IMR-90 (cell line): ENCODE data around the gene PCK1. TPM values are rescaled to one million over a fixed set of nuclear protein-coding genes. Genes with fewer than 3 reads are reported as not detected.

ENCODE experiments used
- ATAC-seq: fragments of 200-7000 bp; cut with Tn5 transposase; 2 replicates; pipeline ENCODE4 v1.9.1; 2020; ENCODE audit warnings: low read depth, mild to moderate bottlenecking, moderate library complexity
- BruUV-seq: library from RNA; stranded (reverse); fragments of 400-500 nt; replicated peaks from 2 replicates; lab custom pipeline; 2021; lab: Mats Ljungman, UMichigan
- CTCF ChIA-PET: fragments of 300-600 bp; formaldehyde crosslinking; extraction: SDS; loops from one replicate; lab custom pipeline; 2021; ENCODE audit warnings: antibody characterized with exemption; lab: Yijun Ruan, JAX
- POLR2A ChIA-PET: fragments of 300-600 bp; sonication (Branson Sonifier 250); formaldehyde crosslinking; loops from one replicate; lab custom pipeline; 2022; ENCODE audit warnings: antibody characterized with exemption; ENCODE audit not compliant: unreplicated experiment; lab: Charles Lee
- DNase-seq: peaks from one replicate; pipeline ENCODE4 v3.0.0; 2013
- H2AFZ ChIP-seq: replicated peaks from 2 replicates; pipeline ENCODE3; 2013; ENCODE audit warnings: low read length, mild to moderate bottlenecking; ENCODE audit not compliant: poor library complexity
- H2AK5ac ChIP-seq: 2 replicates; pipeline ENCODE4 v1.6.1; 2013; ENCODE audit warnings: low read depth, low read length, inconsistent platforms
- H2AK9ac ChIP-seq: replicated peaks from 2 replicates; pipeline ENCODE3; 2013; ENCODE audit warnings: mild to moderate bottlenecking, low read depth, low read length, moderate library complexity; ENCODE audit not compliant: poor library complexity
- H2BK120ac ChIP-seq: 2 replicates; pipeline ENCODE4 v1.6.1; 2013; ENCODE audit warnings: low read depth, low read length, inconsistent platforms
- H2BK15ac ChIP-seq: 3 replicates; pipeline ENCODE4 v1.6.1; 2013; ENCODE audit warnings: low read depth, low read length, inconsistent platforms
- H2BK20ac ChIP-seq: 2 replicates; pipeline ENCODE4 v1.6.1; 2013; ENCODE audit warnings: low read depth, mild to moderate bottlenecking, inconsistent platforms, low read length, moderate library complexity
- H2BK5ac ChIP-seq: 2 replicates; pipeline ENCODE4 v1.6.1; 2013; ENCODE audit warnings: mild to moderate bottlenecking, low read depth, low read length, inconsistent platforms; ENCODE audit not compliant: poor library complexity, severe bottlenecking
- H3K14ac ChIP-seq: replicated peaks from 2 replicates; pipeline ENCODE4 v1.6.1; 2013; ENCODE audit warnings: low read depth, low read length, inconsistent platforms
- H3K18ac ChIP-seq: 2 replicates; pipeline ENCODE4 v1.6.1; 2013; ENCODE audit warnings: low read depth, low read length, control low read depth
- H3K23ac ChIP-seq: 2 replicates; pipeline ENCODE4 v1.6.1; 2013; ENCODE audit warnings: low read depth, low read length, inconsistent platforms
- H3K27ac ChIP-seq: 2 replicates; pipeline ENCODE4 v1.5.1; 2013; ENCODE audit warnings: mild to moderate bottlenecking, control low read depth, low read length; ENCODE audit not compliant: insufficient read depth
- H3K27me3 ChIP-seq: 2 replicates; pipeline ENCODE4 v1.6.1; 2013; ENCODE audit warnings: low read length; ENCODE audit not compliant: control insufficient read depth, insufficient read depth
- H3K36me3 ChIP-seq: 2 replicates; pipeline ENCODE4 v1.6.1; 2013; ENCODE audit warnings: low read length, mixed read lengths; ENCODE audit not compliant: control insufficient read depth, insufficient read depth
- H3K4ac ChIP-seq: 2 replicates; pipeline ENCODE4 v1.6.1; 2013; ENCODE audit warnings: low read depth, low read length, inconsistent platforms
- H3K4me1 ChIP-seq: 2 replicates; pipeline ENCODE4 v1.6.1; 2013; ENCODE audit warnings: low read length, mixed read lengths; ENCODE audit not compliant: control insufficient read depth, insufficient read depth
- H3K4me2 ChIP-seq: 2 replicates; pipeline ENCODE4 v1.6.1; 2013; ENCODE audit warnings: low read depth, mild to moderate bottlenecking, control low read depth, low read length, moderate library complexity
- H3K4me3 ChIP-seq: 2 replicates; pipeline ENCODE4 v1.5.1; 2013; ENCODE audit warnings: low read depth, mild to moderate bottlenecking, control low read depth, low read length, moderate library complexity; ENCODE audit not compliant: insufficient read depth
- H3K56ac ChIP-seq: 2 replicates; pipeline ENCODE4 v1.6.1; 2013; ENCODE audit warnings: low read length, inconsistent platforms; ENCODE audit not compliant: insufficient read depth; ENCODE audit errors: extremely low read depth
- H3K79me1 ChIP-seq, 2 experiments: 2 replicates each; pipeline ENCODE4 v1.6.1; 2013; ENCODE audit warnings: low read length in 2 of 2, inconsistent platforms in 1 of 2, low read depth in 1 of 2
- H3K9ac ChIP-seq: 2 replicates; pipeline ENCODE4 v1.6.1; 2013; ENCODE audit warnings: low read depth, low read length, control low read depth
- H3K9me1 ChIP-seq: 2 replicates; pipeline ENCODE4 v1.6.1; 2013; ENCODE audit warnings: low read length, inconsistent platforms; ENCODE audit not compliant: insufficient read depth
- H3K9me3 ChIP-seq: 2 replicates; pipeline ENCODE4 v1.6.1; 2013; ENCODE audit warnings: low read length; ENCODE audit not compliant: control insufficient read depth, insufficient read depth
- H4K20me1 ChIP-seq: 2 replicates; pipeline ENCODE4 v1.6.1; 2013; ENCODE audit warnings: low read length, inconsistent platforms; ENCODE audit not compliant: insufficient read depth
- H4K5ac ChIP-seq: 2 replicates; pipeline ENCODE4 v1.6.1; 2013; ENCODE audit warnings: mild to moderate bottlenecking, low read depth, low read length, control low read depth
- H4K8ac ChIP-seq, 2 experiments: 2 replicates each; pipeline ENCODE4 v1.6.1; 2013; ENCODE audit warnings: low read depth in 2 of 2, low read length in 2 of 2, control low read depth in 1 of 2, inconsistent platforms in 1 of 2
- H4K91ac ChIP-seq: 2 replicates; pipeline ENCODE4 v1.6.1; 2013; ENCODE audit warnings: low read depth, low read length, inconsistent platforms; ENCODE audit not compliant: insufficient read depth
- BHLHE40 ChIP-seq: fragments of 150-350 bp; IDR thresholded peaks from 2 replicates; pipeline ENCODE4 v1.6.1; 2016; ENCODE audit warnings: mild to moderate bottlenecking, low read depth, low read length
- CEBPB ChIP-seq: IDR thresholded peaks from 2 replicates; pipeline ENCODE4 v1.6.1; 2012; ENCODE audit warnings: low read depth, low read length, improper control_type of control experiment
- CHD1 ChIP-seq: IDR thresholded peaks from 2 replicates; pipeline ENCODE4 v1.6.1; 2012; ENCODE audit warnings: low read depth, low read length, improper control_type of control experiment
- CTCF ChIP-seq: conservative IDR thresholded peaks from 2 replicates; pipeline ENCODE4 v1.5.1; 2012; ENCODE audit warnings: mild to moderate bottlenecking, low read depth, low read length, improper control_type of control experiment
- MAFK ChIP-seq: IDR thresholded peaks from 2 replicates; pipeline ENCODE4 v1.6.1; 2012; ENCODE audit warnings: low read depth, low read length, improper control_type of control experiment
- MAZ ChIP-seq: IDR thresholded peaks from 2 replicates; pipeline ENCODE4 v1.6.1; 2012; ENCODE audit warnings: low read depth, mild to moderate bottlenecking, low read length, improper control_type of control experiment, moderate library complexity, borderline replicate concordance
- MXI1 ChIP-seq: IDR thresholded peaks from 2 replicates; pipeline ENCODE4 v1.6.1; 2012; ENCODE audit warnings: low read depth, mild to moderate bottlenecking, low read length, moderate library complexity, borderline replicate concordance
- POLR2A ChIP-seq: IDR thresholded peaks from 2 replicates; pipeline ENCODE4 v1.6.1; 2012; ENCODE audit warnings: mild to moderate bottlenecking, low read depth, low read length
- RAD21 ChIP-seq: IDR thresholded peaks from 2 replicates; pipeline ENCODE4 v1.6.1; 2012; ENCODE audit warnings: low read length, improper control_type of control experiment
- RCOR1 ChIP-seq: IDR thresholded peaks from 2 replicates; pipeline ENCODE4 v1.6.1; 2012; ENCODE audit warnings: mild to moderate bottlenecking, low read length, improper control_type of control experiment; ENCODE audit not compliant: insufficient replicate concordance
- RFX5 ChIP-seq: IDR thresholded peaks from 2 replicates; pipeline ENCODE4 v1.8.0; 2012; ENCODE audit warnings: low read depth, mild to moderate bottlenecking, low read length, moderate library complexity
- SMC3 ChIP-seq: fragments of 150-350 bp; IDR thresholded peaks from 2 replicates; pipeline ENCODE4 v1.6.1; 2016; ENCODE audit warnings: low read depth, mild to moderate bottlenecking, antibody characterized with exemption, low read length, moderate library complexity
- USF2 ChIP-seq: fragments of 150-350 bp; IDR thresholded peaks from 2 replicates; pipeline ENCODE4 v1.6.1; 2017; ENCODE audit warnings: mild to moderate bottlenecking, antibody characterized with exemption, low read length, low read depth
- WGBS, 2 experiments: methylation state at CpG; one replicate each; pipeline versions ENCODE4 v1.1.5 to v1.1.7; 2013; ENCODE audit warnings: missing lambda C conversion rate in 2 of 2; ENCODE audit not compliant: insufficient read length in 1 of 2; ENCODE audit errors: extremely low coverage in 2 of 2; 5-methylcytosine and 5-hydroxymethylcytosine counted together
- dilution Hi-C: fragments of 300-500 bp; cut with HindIII; formaldehyde crosslinking; loops from one replicate; pipeline ENCODE4 v1.14.3; 2018; ENCODE audit warnings: low sequenced_read_pairs; ENCODE audit not compliant: unreplicated experiment
- in situ Hi-C: fragments of 300-500 bp; cut with MboI; formaldehyde crosslinking; loops from 3 replicates; pipeline ENCODE4 v1.14.3; 2019; ENCODE audit warnings: low sequenced_read_pairs, inconsistent platforms, mixed read lengths
- intact Hi-C: fragments of 100-400 bp; cut with micrococcal nuclease; formaldehyde crosslinking; loops from 2 replicates; pipeline ENCODE4 v1.10.0; 2022
- polyA plus RNA-seq, 3 experiments: library from polyadenylated mRNA; depleted of rRNA; stranded (reverse); fragments of >200 nt; gene quantifications; 2 replicates each; pipeline ENCODE4 v1.2.3, GENCODE V29; 2012; ENCODE audit warnings: low replicate concordance in 1 of 3
- total RNA-seq: library from RNA; depleted of rRNA; stranded (reverse); fragments of >200 nt; gene quantifications from 2 replicates; pipeline ENCODE4 v1.2.3, GENCODE V29; 2012
- TF ChIP-seq, protein P1 (sequence below): fragments of 150-350 bp; IDR thresholded peaks from 2 replicates; pipeline ENCODE4 v1.6.1; 2016; ENCODE audit warnings: low read depth, mild to moderate bottlenecking, low read length, moderate library complexity, borderline replicate concordance

Gene PCK1
- total and polyA plus RNA-seq, 2 of the 4 experiments (the other 2 are of a cell fraction) = not detected

DNA sequence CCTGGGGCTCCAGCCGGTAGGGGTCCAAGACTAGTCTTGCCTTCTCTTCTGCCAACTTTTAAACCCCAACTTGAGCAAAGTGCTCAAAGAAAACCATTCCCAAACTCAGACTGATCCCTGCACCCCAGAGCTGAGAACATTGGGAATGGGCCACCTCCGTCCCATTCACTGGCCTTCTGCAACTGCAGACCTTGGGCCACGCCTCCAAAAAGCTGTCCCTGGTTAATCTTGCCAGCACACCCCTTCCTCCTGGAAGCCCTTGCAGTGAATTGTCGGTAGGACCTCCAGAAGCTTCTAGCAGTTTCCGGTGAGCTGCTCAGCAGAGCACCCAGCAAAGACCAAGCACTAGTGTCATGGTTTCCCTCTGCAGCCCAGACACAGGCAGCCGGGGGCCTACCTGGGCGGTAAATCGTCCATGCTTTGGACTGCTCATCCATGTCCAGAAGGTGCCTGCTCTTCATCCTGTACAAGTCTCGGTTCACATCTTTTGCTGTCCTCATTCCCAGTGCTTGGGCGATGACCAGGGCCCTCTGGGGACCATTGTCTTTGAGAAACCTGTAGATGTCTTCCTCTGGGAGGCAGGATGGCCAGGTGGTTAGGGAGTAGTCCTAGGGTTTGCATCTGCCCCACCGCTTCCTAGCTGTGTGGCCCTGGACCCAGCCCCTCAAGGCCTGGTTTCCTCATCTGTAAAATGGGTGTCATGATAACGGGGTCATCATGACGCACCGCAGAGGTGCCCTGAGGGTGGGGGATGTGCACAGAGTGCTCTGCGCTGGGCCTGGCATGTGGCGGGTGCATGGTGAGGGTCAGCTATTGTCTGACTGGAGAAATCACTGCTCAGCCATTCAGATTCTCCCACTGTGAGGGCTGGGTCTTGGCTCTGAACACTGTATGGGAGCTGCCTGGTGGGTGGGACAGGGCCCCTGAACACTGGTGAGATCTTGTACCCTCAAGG is 53.9 kb downstream of the PCK1 start:
- Histone ChIP-seq H2BK5ac (no peak overlapping the region), H3K27ac (no peak overlapping the region), H3K9me1 (no peaks in the 10 kb centered on the region), H4K5ac (no peak overlapping the region), H3K9me3 (no peaks in the 10 kb centered on the region), H3K4me2 (no peak overlapping the region), H3K14ac (no peak overlapping the region), H3K23ac (no peak overlapping the region), H3K9ac (no peak overlapping the region), H3K4ac (no peak overlapping the region), H4K91ac (no peak overlapping the region), H2AK5ac (no peak overlapping the region), H3K36me3 (no peaks in the 10 kb centered on the region), H2BK20ac (no peak overlapping the region), H3K4me1 (no peaks in the 10 kb centered on the region), H3K27me3 (peaks cover 8% of the 10 kb centered on the region; the same call in 1 of the 2 replicates), H2BK15ac (no peak overlapping the region), H4K20me1 (no peaks in the 10 kb centered on the region), H3K56ac (no peak overlapping the region), H2AFZ (no peak overlapping the region), H3K18ac (no peak overlapping the region), H2AK9ac (no peak overlapping the region), H3K4me3 (no peak overlapping the region), H2BK120ac (no peak overlapping the region), H3K79me1 (no peaks in the 10 kb centered on the region), H4K8ac (no peak overlapping the region)
- ATAC-seq (no peak), DNase-seq (no peak)
- intact Hi-C loops (no loop called here), dilution Hi-C loops (no loop called here), in situ Hi-C loops (no loop called here)
- no TSS peak for BruUV-seq
- ChIA-PET CTCF (no interaction called here), POLR2A (no interaction called here)
- 80% methylated on average over 3 of the region's 16 CpGs; no CpG with 5 or more reads in 1 of the 2 experiments for WGBS, 2 experiments
- TF ChIP-seq RFX5 = no peak
- TF ChIP-seq MAZ = no peak
- TF ChIP-seq RCOR1 = no peak
- TF ChIP-seq POLR2A = no peak
- TF ChIP-seq, protein P1, sequence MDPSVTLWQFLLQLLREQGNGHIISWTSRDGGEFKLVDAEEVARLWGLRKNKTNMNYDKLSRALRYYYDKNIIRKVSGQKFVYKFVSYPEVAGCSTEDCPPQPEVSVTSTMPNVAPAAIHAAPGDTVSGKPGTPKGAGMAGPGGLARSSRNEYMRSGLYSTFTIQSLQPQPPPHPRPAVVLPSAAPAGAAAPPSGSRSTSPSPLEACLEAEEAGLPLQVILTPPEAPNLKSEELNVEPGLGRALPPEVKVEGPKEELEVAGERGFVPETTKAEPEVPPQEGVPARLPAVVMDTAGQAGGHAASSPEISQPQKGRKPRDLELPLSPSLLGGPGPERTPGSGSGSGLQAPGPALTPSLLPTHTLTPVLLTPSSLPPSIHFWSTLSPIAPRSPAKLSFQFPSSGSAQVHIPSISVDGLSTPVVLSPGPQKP = no peak
- TF ChIP-seq USF2 = no peak
- TF ChIP-seq MAFK = no peak
- no peak for TF ChIP-seq MXI1
- TF ChIP-seq SMC3 = no peak
- no peak for TF ChIP-seq RAD21
- no peak for TF ChIP-seq CHD1
- no peak for TF ChIP-seq CEBPB
- TF ChIP-seq CTCF = no peak
- no peak for TF ChIP-seq BHLHE40
